NOMO-1 treated with DMSO at 0.1 percent for 48 hours (cell line): ENCODE results near the gene LCLAT1.

Source experiments
- DNase-seq: peaks from one replicate; lab custom pipeline; 2025; ENCODE audit not compliant: unreplicated experiment; lab: John Stamatoyannopoulos, UW

The LCLAT1 gene

GRCh38 chr2:30422444-30423040 lies 24.5 kb upstream of the LCLAT1 start:
- no peak for DNase-seq

DNA sequence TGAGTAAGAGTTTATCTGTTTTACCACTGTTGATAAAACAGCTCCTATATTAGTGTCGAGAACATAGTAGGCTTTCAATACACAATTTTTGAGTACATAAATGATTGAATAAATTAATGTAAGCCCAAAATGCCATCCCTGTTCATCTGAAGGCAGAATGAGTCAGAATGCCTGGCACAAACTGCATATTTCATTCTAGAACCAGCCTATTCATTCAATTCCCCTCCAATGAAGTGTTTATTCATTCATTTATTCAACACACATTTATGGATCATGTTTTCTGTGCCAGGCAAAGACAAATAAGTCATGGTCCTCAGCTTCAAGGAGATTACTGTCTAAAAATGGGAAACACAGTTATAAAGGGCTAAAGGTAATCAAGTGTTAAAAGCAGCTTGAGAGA lies 22.8 kb upstream of the LCLAT1 start:
- DNase-seq, result no peak

DNA sequence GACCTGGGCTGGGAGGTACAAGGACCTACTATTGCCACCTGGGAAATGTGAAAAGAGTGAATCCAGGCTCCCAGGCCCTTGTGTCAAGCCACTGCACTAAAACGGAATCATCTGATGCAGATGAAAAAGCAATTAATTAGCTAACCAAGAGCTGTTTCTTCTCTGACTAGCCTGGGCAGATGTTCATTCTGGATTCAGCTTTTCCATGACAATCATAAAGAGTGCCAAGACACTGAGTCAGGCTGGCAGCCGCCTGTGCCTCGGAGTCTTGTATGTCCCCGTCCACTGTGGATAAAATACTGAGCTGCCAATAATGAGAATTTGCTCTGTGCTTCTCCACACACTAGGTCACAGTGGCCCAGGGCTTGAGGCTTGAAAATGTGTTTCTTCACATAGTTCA lies 21.7 kb upstream of the LCLAT1 start:
- DNase-seq, result no peak

GRCh38 chr2:30427606-30428347 lies 19.3 kb upstream of the LCLAT1 start:
- no peak for DNase-seq

GRCh38 chr2:30428348-30428662 lies 18.7 kb upstream of the LCLAT1 start:
- DNase-seq, result no peak

- no peak for DNase-seq
Measured at GRCh38 chr2:30428827-30429461, 18.1 kb upstream of the LCLAT1 start.

DNA sequence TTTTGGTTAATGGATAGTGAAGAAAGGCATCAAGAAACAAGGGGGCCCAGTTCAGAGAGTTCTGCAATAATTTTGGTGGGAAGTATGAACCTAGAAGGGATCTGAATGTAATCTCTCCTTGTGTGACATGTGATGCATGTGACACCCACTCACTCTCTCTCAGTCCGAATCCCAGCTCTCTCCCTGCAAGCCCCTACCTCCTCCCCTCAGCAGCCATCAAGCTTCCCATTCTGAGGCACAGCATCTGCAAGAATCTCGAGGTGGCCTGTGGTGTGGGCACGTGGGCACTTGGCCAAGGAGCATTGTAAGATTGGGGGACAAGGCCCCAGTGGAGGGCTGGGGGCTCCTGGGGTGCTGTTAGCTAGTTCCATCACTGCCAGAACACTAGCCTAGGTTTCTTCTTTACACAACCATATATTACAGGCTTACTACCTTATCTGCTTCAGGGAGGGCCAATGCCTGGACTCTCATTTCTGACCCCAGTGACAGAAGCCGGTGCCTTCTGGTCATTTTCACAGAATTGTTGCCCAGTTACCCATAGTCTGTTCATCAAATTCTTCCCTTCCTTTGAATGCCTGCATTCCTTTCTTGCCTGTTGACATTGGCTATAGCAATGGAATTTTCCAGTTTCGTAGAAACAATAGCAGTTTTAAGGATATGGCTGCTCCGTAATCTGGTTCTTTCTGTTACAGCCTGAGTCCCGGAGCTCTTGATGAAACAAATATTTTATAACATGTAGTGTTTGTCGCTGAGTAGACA lies 13.3 kb upstream of the LCLAT1 start:
- no peak for DNase-seq

- no peak for DNase-seq
Measured at GRCh38 chr2:30434708-30435107, 12.3 kb upstream of the LCLAT1 start.

- peak; percentile 79 for DNase-seq
Measured at GRCh38 chr2:30436859-30437435, 10.1 kb upstream of the LCLAT1 start.

- DNase-seq, result no peak
Measured at GRCh38 chr2:30437809-30438548, 9.1 kb upstream of the LCLAT1 start.

DNA sequence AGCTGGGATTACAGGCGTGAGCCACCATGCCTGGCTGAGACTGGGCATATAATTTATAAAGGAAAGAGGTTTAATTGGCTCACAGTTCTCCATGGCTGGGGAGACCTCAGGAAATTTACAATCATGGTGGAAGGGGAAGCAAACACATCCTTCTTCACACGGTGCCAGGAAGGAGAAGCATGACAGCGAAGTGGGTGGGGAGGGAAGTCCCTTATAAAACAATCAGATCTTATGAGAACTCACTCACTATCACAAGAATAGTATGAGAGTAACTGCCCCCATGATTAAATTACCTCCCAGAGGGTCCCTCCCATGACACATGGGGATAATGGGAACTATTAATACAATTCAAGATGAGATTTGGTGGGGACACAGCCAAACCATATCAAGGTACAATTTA lies 7.8 kb upstream of the LCLAT1 start:
- no peak for DNase-seq

DNA sequence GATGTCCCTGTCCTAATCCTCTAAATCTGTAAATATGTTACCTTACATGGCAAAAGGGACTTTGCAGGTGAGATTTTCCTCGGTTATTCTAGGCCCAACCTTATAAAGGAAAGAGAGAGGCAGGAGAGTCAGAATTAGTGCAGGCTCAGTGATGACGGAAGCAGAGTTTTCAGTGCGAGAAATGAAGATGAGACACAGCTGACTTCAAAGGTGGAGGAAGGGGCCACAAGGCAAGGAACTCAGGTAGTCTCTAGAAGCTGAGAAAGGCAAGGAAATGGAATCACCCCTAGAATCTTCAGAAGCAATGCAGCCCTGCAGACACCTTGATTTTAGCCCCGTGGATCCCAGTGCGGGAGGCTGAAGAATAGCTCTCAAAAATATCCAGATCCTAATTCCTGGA lies 7.2 kb upstream of the LCLAT1 start:
- DNase-seq, result no peak

DNA sequence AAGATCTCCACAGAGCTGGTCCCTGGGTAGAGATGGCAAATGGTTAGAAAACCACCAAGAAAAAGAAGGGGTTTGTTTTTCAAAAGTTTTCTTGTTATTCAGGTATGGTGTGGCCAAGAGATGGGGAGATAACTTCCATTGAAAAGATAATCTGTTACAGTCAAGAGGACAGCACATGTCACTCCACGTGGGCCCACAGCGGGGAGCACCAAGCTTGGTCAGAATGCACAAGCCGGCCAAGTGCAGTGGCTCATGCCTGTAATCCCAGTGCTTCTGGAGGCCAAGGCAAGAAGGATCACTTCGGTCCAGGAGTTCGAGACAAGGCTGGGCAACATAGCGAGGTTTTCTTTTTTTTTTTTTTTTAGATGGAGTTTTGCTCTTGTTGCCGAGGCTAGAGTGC lies 6.0 kb upstream of the LCLAT1 start:
- DNase-seq, result no peak

DNA sequence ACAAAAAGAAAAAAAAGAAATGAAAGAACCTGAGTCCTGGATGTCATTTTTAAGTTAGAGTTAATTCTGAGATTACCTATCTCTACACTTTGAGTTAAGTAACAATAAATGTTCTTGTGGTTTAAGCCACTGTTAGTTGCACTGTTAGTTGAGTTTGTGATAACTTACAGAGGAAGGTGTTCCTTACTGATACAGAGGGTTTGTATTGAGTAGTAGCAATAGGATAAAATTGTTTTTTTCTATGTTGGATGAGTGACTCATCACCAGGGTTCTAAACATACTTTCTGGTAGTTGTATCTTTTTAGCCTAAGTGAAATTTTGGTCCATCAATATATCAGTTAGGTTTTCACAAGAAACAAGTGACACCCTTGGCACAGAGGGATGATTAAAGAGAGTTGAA lies 4.0 kb upstream of the LCLAT1 start:
- DNase-seq, result no peak

- DNase-seq, result peak; percentile 55
Measured at GRCh38 chr2:30444273-30444672, 2.8 kb upstream of the LCLAT1 start.

GRCh38 chr2:30445266-30445821 lies 1.7 kb upstream of the LCLAT1 start:
- DNase-seq, result no peak

DNA sequence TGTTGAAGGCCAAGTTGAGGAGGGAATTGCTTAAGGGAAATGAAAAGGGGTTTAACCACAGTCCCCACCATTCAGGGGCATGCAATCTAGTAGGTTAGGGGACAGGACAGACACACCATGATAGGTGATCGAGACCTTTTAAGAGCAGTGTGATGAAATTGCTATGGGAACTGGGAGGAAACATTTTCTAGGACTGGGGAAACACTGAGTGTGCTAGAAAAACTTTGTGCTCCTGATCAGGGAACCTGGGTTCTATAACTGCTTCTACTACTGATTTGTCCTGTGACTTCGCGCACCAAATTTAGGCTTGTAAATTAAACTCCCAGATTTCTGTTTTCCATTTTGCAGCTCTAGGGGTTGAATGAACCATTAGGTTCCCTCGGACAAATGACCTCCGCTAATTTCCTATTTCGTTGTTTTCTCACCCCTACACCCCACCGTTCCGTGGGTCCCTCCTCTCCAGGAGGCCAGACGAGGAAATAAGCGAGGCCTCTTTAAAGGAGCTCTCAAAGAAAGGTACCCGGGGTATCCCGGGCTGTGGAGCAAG lies 371 bp upstream of the LCLAT1 start:
- DNase-seq, result peak; percentile 37

DNA sequence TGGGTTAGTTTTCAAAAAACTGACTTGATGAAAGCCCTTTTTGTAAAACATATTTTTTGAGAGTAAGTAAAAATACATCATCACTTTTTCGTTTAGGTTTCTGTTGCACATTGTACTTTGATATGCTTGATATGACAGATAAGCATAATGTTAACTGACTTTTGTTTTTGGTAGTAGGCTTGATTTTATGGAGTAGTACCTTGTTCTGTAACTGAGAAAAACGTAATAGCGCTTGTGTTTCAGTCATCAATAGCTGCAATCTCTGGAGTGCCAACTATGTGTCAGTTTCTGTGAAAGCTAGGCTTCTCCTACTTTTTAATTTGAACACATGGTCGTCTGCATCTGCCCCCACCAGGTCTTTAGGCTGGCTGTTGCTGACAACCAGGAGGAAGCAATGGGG lies 1.3 kb downstream of the LCLAT1 start:
- DNase-seq, result no peak

GRCh38 chr2:30448866-30449265 lies 1.8 kb downstream of the LCLAT1 start:
- no peak for DNase-seq

GRCh38 chr2:30450025-30450424 lies 3.0 kb downstream of the LCLAT1 start:
- DNase-seq, result no peak
